Common myeloid progenitor, CD34-positive (primary cell): ENCODE results near the gene HECA.
A peak's percentile ranks its signal among the peaks of the same experiment; 100 is the strongest.
"Not testable (repeated sequence)": the region's sequence is repeated elsewhere in the genome, so short reads cannot be mapped to it uniquely, and the experiment has no call there.

Source experiments
- CTCF ChIA-PET: fragments of 350-600 bp; sonication (Branson Sonifier 250); formaldehyde crosslinking; loops from one replicate; lab custom pipeline; 2021; ENCODE audit warnings: antibody characterized with exemption; lab: Charles Lee
- POLR2A ChIA-PET: fragments of 350-600 bp; sonication (Branson Sonifier 250); formaldehyde crosslinking; loops from one replicate; lab custom pipeline; 2021; ENCODE audit warnings: antibody characterized with exemption; lab: Charles Lee
- DNase-seq, 3 donors: peaks; one replicate each; pipeline versions ENCODE4 v3.0.0 to v3.0.0-alpha.2; 2013
- H3K27ac ChIP-seq, 2 experiments: 1 replicate in 1 of 2; 2 replicates in 1 of 2; pipeline ENCODE4 v1.7.0; 2013; ENCODE audit warnings: inconsistent platforms in 2 of 2, low read length in 2 of 2, mild to moderate bottlenecking in 2 of 2, low read depth in 1 of 2, moderate library complexity in 1 of 2; ENCODE audit not compliant: severe bottlenecking in 2 of 2, insufficient read depth in 1 of 2, poor library complexity in 1 of 2
- H3K27me3 ChIP-seq, 5 experiments: replicated peaks in 2 of 5; 1 replicate in 3 of 5; 2 replicates in 2 of 5; pipeline versions ENCODE4 v1.6.1 to v1.7.0; 2013; ENCODE audit warnings: low read length in 4 of 5, mild to moderate bottlenecking in 2 of 5, moderate library complexity in 2 of 5, inconsistent platforms in 1 of 5; ENCODE audit not compliant: insufficient read depth in 5 of 5, control insufficient read depth in 4 of 5
- H3K36me3 ChIP-seq, 4 experiments: 1 replicate in 2 of 4; 2 replicates in 2 of 4; pipeline versions ENCODE4 v1.6.1 to v1.7.0; 2013; ENCODE audit warnings: low read length in 3 of 4, control low read depth in 1 of 4, mild to moderate bottlenecking in 1 of 4; ENCODE audit not compliant: control insufficient read depth in 4 of 4, insufficient read depth in 4 of 4
- H3K4me1 ChIP-seq, 4 experiments: 1 replicate in 3 of 4; 2 replicates in 1 of 4; pipeline versions ENCODE4 v1.6.1 to v1.7.1; 2013; ENCODE audit warnings: low read length in 3 of 4, mild to moderate bottlenecking in 3 of 4, control low read depth in 1 of 4, inconsistent platforms in 1 of 4, moderate library complexity in 1 of 4; ENCODE audit not compliant: control insufficient read depth in 4 of 4, insufficient read depth in 4 of 4; ENCODE audit errors: control extremely low read depth in 1 of 4
- H3K4me3 ChIP-seq, 7 experiments: 1 replicate in 4 of 7; 2 replicates in 3 of 7; pipeline versions ENCODE4 v1.5.1 to v1.7.0; 2013; ENCODE audit warnings: mild to moderate bottlenecking in 7 of 7, low read length in 6 of 7, moderate library complexity in 6 of 7, inconsistent platforms in 2 of 7, low read depth in 2 of 7, control low read depth in 1 of 7; ENCODE audit not compliant: insufficient read depth in 4 of 7, control insufficient read depth in 1 of 7; ENCODE audit errors: extremely low read depth in 1 of 7
- H3K9me3 ChIP-seq, 5 experiments: 1 replicate in 4 of 5; 2 replicates in 1 of 5; pipeline versions ENCODE4 v1.6.1 to v1.7.1; 2013; ENCODE audit warnings: low read length in 4 of 5, mild to moderate bottlenecking in 2 of 5, inconsistent platforms in 1 of 5, low read depth in 1 of 5, moderate library complexity in 1 of 5; ENCODE audit not compliant: control insufficient read depth in 4 of 5, insufficient read depth in 2 of 5; ENCODE audit errors: control extremely low read depth in 1 of 5
- WGBS: methylation state at CpG from one replicate; pipeline ENCODE4 v1.1.5; 2013; ENCODE audit not compliant: insufficient coverage; 5-methylcytosine and 5-hydroxymethylcytosine counted together

Gene HECA

GRCh38 chr6:139156102-139156501 lies 21.2 kb downstream of the HECA start:
- ChIA-PET CTCF (interaction anchor here (1.3 to 1.8 kb wide), 2 partner anchors 10 to 63 kb away, joined by 3 to 5 read pairs; no protein-coding TSS in a partner anchor), POLR2A (interaction anchor here (1.6 kb wide), 1 partner anchor 31 kb away, joined by 3 read pairs; no protein-coding TSS in a partner anchor)
- H3K27ac ChIP-seq = no peak overlapping the region
- peaks cover 0 to 9% (median 5%) of the 10 kb centered on the region in 4 experiments for H3K4me1 ChIP-seq
- 97% methylated on average over 3 of the region's 5 CpGs for WGBS
- DNase-seq = no peak
- no peaks in the 10 kb centered on the region for H3K9me3 ChIP-seq
- H3K36me3 ChIP-seq = no peaks in the 10 kb centered on the region
- H3K27me3 ChIP-seq = no peaks in the 10 kb centered on the region
- no peak overlapping the region for H3K4me3 ChIP-seq

- DNase-seq = no peak
- H3K4me1 ChIP-seq = peaks cover 1 to 12% (median 4%) of the 10 kb centered on the region in 4 experiments
- no peaks in the 10 kb centered on the region for H3K36me3 ChIP-seq
- H3K4me3 ChIP-seq = no peak overlapping the region
- no peaks in the 10 kb centered on the region for H3K9me3 ChIP-seq
- ChIA-PET POLR2A (no interaction called here), CTCF (no interaction called here)
- WGBS = 100% methylated on average over 3 of the region's 4 CpGs
- H3K27ac ChIP-seq = no peak overlapping the region
- H3K27me3 ChIP-seq = no peaks in the 10 kb centered on the region
These were observed 21.7 kb downstream of the HECA start for GRCh38 chr6:139156551-139156950.

- H3K4me3 ChIP-seq, H3K27me3 ChIP-seq, CTCF ChIA-PET, H3K27ac ChIP-seq, DNase-seq, H3K9me3 ChIP-seq, H3K4me1 ChIP-seq, POLR2A ChIA-PET, H3K36me3 ChIP-seq: not testable (repeated sequence)
- WGBS = no CpG with 5 or more reads among the region's 5 CpGs
These were observed 22.2 kb downstream of the HECA start for GRCh38 chr6:139157086-139157485.

- ChIA-PET CTCF (interaction anchor here (1.0 kb wide), 2 partner anchors 15 to 21 kb away, joined by 3 read pairs; no protein-coding TSS in a partner anchor), POLR2A (no interaction called here)
- Histone ChIP-seq H3K4me1 (peaks cover 0 to 10% (median 7%) of the 10 kb centered on the region in 4 experiments), H3K4me3 (no peak overlapping the region), H3K36me3 (no peaks in the 10 kb centered on the region), H3K9me3 (no peaks in the 10 kb centered on the region), H3K27ac (no peak overlapping the region), H3K27me3 (no peaks in the 10 kb centered on the region)
- DNase-seq = no peak
- 100% methylated on average over 1 of the region's 4 CpGs for WGBS
These were observed 24.1 kb downstream of the HECA start for GRCh38 chr6:139159016-139159415.

GRCh38 chr6:139161169-139161568 lies 26.3 kb downstream of the HECA start:
- DNase-seq = peak in 2 of 3 donors; percentile 23 to 41
- H3K36me3 ChIP-seq = peaks cover 0 to 5% (median under 1%) of the 10 kb centered on the region in 4 experiments
- H3K4me3 ChIP-seq = no peak overlapping the region
- no CpG with 5 or more reads among the region's 1 CpG for WGBS
- POLR2A ChIA-PET = no interaction called here
- H3K27me3 ChIP-seq = no peaks in the 10 kb centered on the region
- H3K27ac ChIP-seq = no peak overlapping the region
- H3K9me3 ChIP-seq = no peaks in the 10 kb centered on the region
- H3K4me1 ChIP-seq = peaks cover 0 to 10% (median 7%) of the 10 kb centered on the region in 4 experiments
- CTCF ChIA-PET = interaction anchor here (1.0 kb wide), 1 partner anchor 10 kb away, joined by 3 read pairs; no protein-coding TSS in a partner anchor

GRCh38 chr6:139161817-139162284 lies 27.0 kb downstream of the HECA start:
- Histone ChIP-seq H3K4me3 (no peak overlapping the region), H3K4me1 (peaks cover 0 to 10% (median 7%) of the 10 kb centered on the region in 4 experiments), H3K9me3 (no peaks in the 10 kb centered on the region), H3K27me3 (no peaks in the 10 kb centered on the region), H3K36me3 (peaks cover 3 to 12% (median 7%) of the 10 kb centered on the region in 4 experiments), H3K27ac (no peak overlapping the region)
- DNase-seq = no peak
- CTCF ChIA-PET = interaction anchor here (1.0 kb wide), 1 partner anchor 9 kb away, joined by 3 read pairs; no protein-coding TSS in a partner anchor
- POLR2A ChIA-PET = no interaction called here
- WGBS = 89% methylated on average over 2 of the region's 3 CpGs

GRCh38 chr6:139164001-139164400 lies 29.1 kb downstream of the HECA start:
- Histone ChIP-seq H3K4me1 (peaks cover 0 to 10% (median 4%) of the 10 kb centered on the region in 4 experiments), H3K27me3 (no peaks in the 10 kb centered on the region), H3K9me3 (no peaks in the 10 kb centered on the region), H3K36me3 (peaks cover 11 to 23% (median 15%) of the 10 kb centered on the region in 4 experiments), H3K4me3 (no peak overlapping the region), H3K27ac (no peak overlapping the region)
- POLR2A ChIA-PET = no interaction called here
- peak in 1 of 3 donors; percentile 36 for DNase-seq
- 100% methylated on average over 1 of the region's 3 CpGs for WGBS
- CTCF ChIA-PET = interaction anchor here (0.9 to 2.7 kb wide), 4 partner anchors 10 to 27 kb away, joined by 3 to 9 read pairs (median 4); no protein-coding TSS in a partner anchor
